Liver (tissue), 9 donors: ENCODE measurements around the gene PDE9A. TPM values are rescaled to one million over a fixed set of nuclear protein-coding genes. Genes with fewer than 3 reads are reported as not detected.

ENCODE experiments used
- DNase-seq: peaks from one replicate; pipeline ENCODE4 v3.0.0-alpha.2; 2017; ENCODE audit warnings: low spot score
- H3K27ac ChIP-seq, 2 donors: one replicate each; pipeline ENCODE4 v1.7.0; 2013; ENCODE audit warnings: inconsistent platforms in 2 of 2, low read length in 2 of 2, control low read depth in 1 of 2, low read depth in 1 of 2, mild to moderate bottlenecking in 1 of 2
- H3K27me3 ChIP-seq, 4 donors: one replicate each; pipeline versions ENCODE4 v1.6.1 to v1.7.0; 2013; ENCODE audit warnings: low read length in 3 of 4, inconsistent platforms in 1 of 4, mild to moderate bottlenecking in 1 of 4, moderate library complexity in 1 of 4; ENCODE audit not compliant: control insufficient read depth in 4 of 4, insufficient read depth in 4 of 4
- H3K36me3 ChIP-seq, 4 donors: one replicate each; pipeline versions ENCODE4 v1.6.1 to v1.7.0; 2013; ENCODE audit warnings: low read length in 3 of 4, mild to moderate bottlenecking in 3 of 4, low read depth in 1 of 4, moderate library complexity in 1 of 4; ENCODE audit not compliant: control insufficient read depth in 4 of 4, insufficient read depth in 3 of 4
- H3K4me1 ChIP-seq, 4 donors: one replicate each; pipeline versions ENCODE4 v1.6.1 to v1.7.0; 2013; ENCODE audit warnings: low read length in 3 of 4, mild to moderate bottlenecking in 3 of 4, moderate library complexity in 1 of 4; ENCODE audit not compliant: control insufficient read depth in 4 of 4, insufficient read depth in 4 of 4
- H3K4me3 ChIP-seq, 3 donors: one replicate each; pipeline versions ENCODE4 v1.6.1 to v1.7.0; 2013; ENCODE audit warnings: low read length in 3 of 3, control low read depth in 1 of 3, low read depth in 1 of 3, mild to moderate bottlenecking in 1 of 3
- H3K9ac ChIP-seq, 2 donors: one replicate each; pipeline ENCODE4 v1.7.0; 2013; ENCODE audit warnings: low read length in 2 of 2, mild to moderate bottlenecking in 2 of 2, moderate library complexity in 2 of 2, control low read depth in 1 of 2, low read depth in 1 of 2
- H3K9me3 ChIP-seq, 4 donors: one replicate each; pipeline versions ENCODE4 v1.6.1 to v1.7.0; 2013; ENCODE audit warnings: low read length in 3 of 4; ENCODE audit not compliant: control insufficient read depth in 4 of 4
- ATF3 ChIP-seq: IDR thresholded peaks from 2 replicates; pipeline ENCODE4 v1.6.1; 2016; ENCODE audit warnings: antibody characterized with exemption
- EGR1 ChIP-seq, 2 donors: IDR thresholded peaks; 2 replicates each; pipeline ENCODE4 v1.6.1; 2016 to 2018; ENCODE audit warnings: antibody characterized with exemption in 2 of 2, low read depth in 2 of 2
- FOXA1 ChIP-seq: IDR thresholded peaks from 2 replicates; pipeline ENCODE4 v1.6.1; 2016; ENCODE audit warnings: antibody characterized with exemption
- FOXA2 ChIP-seq: IDR thresholded peaks from 2 replicates; pipeline ENCODE4 v1.6.1; 2016; ENCODE audit warnings: antibody characterized with exemption
- GABPA ChIP-seq, 2 donors: IDR thresholded peaks in 1 of 2; conservative IDR thresholded peaks in 1 of 2; 2 replicates each; pipeline ENCODE4 v1.6.1; 2016; ENCODE audit warnings: antibody characterized with exemption in 2 of 2, mild to moderate bottlenecking in 1 of 2, moderate library complexity in 1 of 2
- HNF4A ChIP-seq, 2 donors: conservative IDR thresholded peaks; 2 replicates each; pipeline ENCODE4 v1.6.1; 2016; ENCODE audit warnings: antibody characterized with exemption in 2 of 2, mild to moderate bottlenecking in 2 of 2
- HNF4G ChIP-seq: IDR thresholded peaks from 2 replicates; pipeline ENCODE4 v1.6.1; 2016; ENCODE audit warnings: antibody characterized with exemption
- JUND ChIP-seq, 2 donors: IDR thresholded peaks; 2 replicates each; pipeline ENCODE4 v1.6.1; 2016; ENCODE audit warnings: antibody characterized with exemption in 2 of 2
- MAX ChIP-seq: IDR thresholded peaks from 2 replicates; pipeline ENCODE4 v1.6.1; 2016; ENCODE audit warnings: antibody characterized with exemption
- NR2F2 ChIP-seq: IDR thresholded peaks from 2 replicates; pipeline ENCODE4 v1.6.1; 2016; ENCODE audit warnings: antibody characterized with exemption
- RAD21 ChIP-seq, 2 donors: IDR thresholded peaks; 2 replicates each; pipeline ENCODE4 v1.6.1; 2016; ENCODE audit warnings: antibody characterized with exemption in 2 of 2, mild to moderate bottlenecking in 2 of 2
- RXRA ChIP-seq, 2 donors: IDR thresholded peaks; 2 replicates each; pipeline ENCODE4 v1.6.1; 2017 to 2018; ENCODE audit warnings: antibody characterized with exemption in 2 of 2, mild to moderate bottlenecking in 1 of 2
- SP1 ChIP-seq: IDR thresholded peaks from 2 replicates; pipeline ENCODE4 v1.6.1; 2018; ENCODE audit warnings: antibody characterized with exemption, mild to moderate bottlenecking
- TAF1 ChIP-seq: conservative IDR thresholded peaks from 2 replicates; pipeline ENCODE4 v1.6.1; 2016; ENCODE audit warnings: antibody characterized with exemption, mild to moderate bottlenecking
- YY1 ChIP-seq: IDR thresholded peaks from 2 replicates; pipeline ENCODE4 v1.6.1; 2016; ENCODE audit warnings: antibody characterized with exemption, mild to moderate bottlenecking
- WGBS: extraction: QIAGEN DNeasy Blood & Tissue Kit; methylation state at CpG from one replicate; pipeline ENCODE4 v1.1.7; 2013; 5-methylcytosine and 5-hydroxymethylcytosine counted together
- polyA plus RNA-seq, 2 donors: library from polyadenylated mRNA; stranded (reverse) in 1 of 2; unstranded in 1 of 2; fragments of 200-250 nt in 1 of 2; fragments of >200 nt in 1 of 2; fragmentation: Nextera tagmentation in 1 of 2; extraction: Ambion mirVana in 1 of 2; gene quantifications; one replicate each; pipeline versions ENCODE4 v1.2.1 to v1.2.3, GENCODE V29; 2013 to 2015
- total RNA-seq, 2 donors: library from RNA; depleted of rRNA; stranded (reverse); fragments of >200 nt; gene quantifications; one replicate each; pipeline ENCODE4 v1.2.3, GENCODE V29; 2014
- TF ChIP-seq, protein P1 (sequence below): IDR thresholded peaks from 2 replicates; pipeline ENCODE4 v1.6.1; 2016; ENCODE audit warnings: antibody characterized with exemption, mild to moderate bottlenecking
- TF ChIP-seq, protein P2 (sequence below): fragments of 150-350 bp; IDR thresholded peaks from 2 replicates; pipeline ENCODE4 v1.5.1; 2017; ENCODE audit warnings: improper control_type of control experiment, low read depth, low read length; ENCODE audit not compliant: missing input control
- TF ChIP-seq, protein P3 (sequence below): IDR thresholded peaks from 2 replicates; pipeline ENCODE4 v1.6.1; 2016; ENCODE audit warnings: antibody characterized with exemption
- donor health status: healthy.
- donor health status: healthy.
- donor health status: healthy.
- donor health status: healthy.
- donor health status: healthy.

PDE9A gene
- total and polyA plus RNA-seq, 4 donors = 1.5 to 4.2 (median 2.7) TPM

- Histone ChIP-seq H3K9me3 (no peaks in the 10 kb centered on the region), H3K4me1 (no peaks in the 10 kb centered on the region), H3K27ac (no peak overlapping the region), H3K9ac (no peak overlapping the region), H3K36me3 (no peaks in the 10 kb centered on the region), H3K4me3 (no peak overlapping the region), H3K27me3 (no peaks in the 10 kb centered on the region)
- no peak for DNase-seq
- TF ChIP-seq NR2F2 (no peak), JUND (IDR thresholded peaks at IDR 0.05) (no peak), RXRA (IDR thresholded peaks at IDR 0.05) (no peak), EGR1 (IDR thresholded peaks at IDR 0.05; ENCODE audit: low read depth in 2 of 2) (no peak), SP1 (no peak), MAX (no peak), GABPA (IDR thresholded peaks at IDR 0.05 in 1 of 2, conservative IDR thresholded peaks at IDR 0.05 in 1 of 2) (no peak), FOXA2 (no peak), RAD21 (IDR thresholded peaks at IDR 0.05) (no peak), FOXA1 (no peak), TAF1 (no peak), HNF4G (no peak), ATF3 (no peak), HNF4A (conservative IDR thresholded peaks at IDR 0.05) (no peak), YY1 (no peak)
- TF ChIP-seq, protein P1, sequence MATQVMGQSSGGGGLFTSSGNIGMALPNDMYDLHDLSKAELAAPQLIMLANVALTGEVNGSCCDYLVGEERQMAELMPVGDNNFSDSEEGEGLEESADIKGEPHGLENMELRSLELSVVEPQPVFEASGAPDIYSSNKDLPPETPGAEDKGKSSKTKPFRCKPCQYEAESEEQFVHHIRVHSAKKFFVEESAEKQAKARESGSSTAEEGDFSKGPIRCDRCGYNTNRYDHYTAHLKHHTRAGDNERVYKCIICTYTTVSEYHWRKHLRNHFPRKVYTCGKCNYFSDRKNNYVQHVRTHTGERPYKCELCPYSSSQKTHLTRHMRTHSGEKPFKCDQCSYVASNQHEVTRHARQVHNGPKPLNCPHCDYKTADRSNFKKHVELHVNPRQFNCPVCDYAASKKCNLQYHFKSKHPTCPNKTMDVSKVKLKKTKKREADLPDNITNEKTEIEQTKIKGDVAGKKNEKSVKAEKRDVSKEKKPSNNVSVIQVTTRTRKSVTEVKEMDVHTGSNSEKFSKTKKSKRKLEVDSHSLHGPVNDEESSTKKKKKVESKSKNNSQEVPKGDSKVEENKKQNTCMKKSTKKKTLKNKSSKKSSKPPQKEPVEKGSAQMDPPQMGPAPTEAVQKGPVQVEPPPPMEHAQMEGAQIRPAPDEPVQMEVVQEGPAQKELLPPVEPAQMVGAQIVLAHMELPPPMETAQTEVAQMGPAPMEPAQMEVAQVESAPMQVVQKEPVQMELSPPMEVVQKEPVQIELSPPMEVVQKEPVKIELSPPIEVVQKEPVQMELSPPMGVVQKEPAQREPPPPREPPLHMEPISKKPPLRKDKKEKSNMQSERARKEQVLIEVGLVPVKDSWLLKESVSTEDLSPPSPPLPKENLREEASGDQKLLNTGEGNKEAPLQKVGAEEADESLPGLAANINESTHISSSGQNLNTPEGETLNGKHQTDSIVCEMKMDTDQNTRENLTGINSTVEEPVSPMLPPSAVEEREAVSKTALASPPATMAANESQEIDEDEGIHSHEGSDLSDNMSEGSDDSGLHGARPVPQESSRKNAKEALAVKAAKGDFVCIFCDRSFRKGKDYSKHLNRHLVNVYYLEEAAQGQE = no peak
- TF ChIP-seq, protein P2, sequence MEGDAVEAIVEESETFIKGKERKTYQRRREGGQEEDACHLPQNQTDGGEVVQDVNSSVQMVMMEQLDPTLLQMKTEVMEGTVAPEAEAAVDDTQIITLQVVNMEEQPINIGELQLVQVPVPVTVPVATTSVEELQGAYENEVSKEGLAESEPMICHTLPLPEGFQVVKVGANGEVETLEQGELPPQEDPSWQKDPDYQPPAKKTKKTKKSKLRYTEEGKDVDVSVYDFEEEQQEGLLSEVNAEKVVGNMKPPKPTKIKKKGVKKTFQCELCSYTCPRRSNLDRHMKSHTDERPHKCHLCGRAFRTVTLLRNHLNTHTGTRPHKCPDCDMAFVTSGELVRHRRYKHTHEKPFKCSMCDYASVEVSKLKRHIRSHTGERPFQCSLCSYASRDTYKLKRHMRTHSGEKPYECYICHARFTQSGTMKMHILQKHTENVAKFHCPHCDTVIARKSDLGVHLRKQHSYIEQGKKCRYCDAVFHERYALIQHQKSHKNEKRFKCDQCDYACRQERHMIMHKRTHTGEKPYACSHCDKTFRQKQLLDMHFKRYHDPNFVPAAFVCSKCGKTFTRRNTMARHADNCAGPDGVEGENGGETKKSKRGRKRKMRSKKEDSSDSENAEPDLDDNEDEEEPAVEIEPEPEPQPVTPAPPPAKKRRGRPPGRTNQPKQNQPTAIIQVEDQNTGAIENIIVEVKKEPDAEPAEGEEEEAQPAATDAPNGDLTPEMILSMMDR = no peak
- TF ChIP-seq, protein P3, sequence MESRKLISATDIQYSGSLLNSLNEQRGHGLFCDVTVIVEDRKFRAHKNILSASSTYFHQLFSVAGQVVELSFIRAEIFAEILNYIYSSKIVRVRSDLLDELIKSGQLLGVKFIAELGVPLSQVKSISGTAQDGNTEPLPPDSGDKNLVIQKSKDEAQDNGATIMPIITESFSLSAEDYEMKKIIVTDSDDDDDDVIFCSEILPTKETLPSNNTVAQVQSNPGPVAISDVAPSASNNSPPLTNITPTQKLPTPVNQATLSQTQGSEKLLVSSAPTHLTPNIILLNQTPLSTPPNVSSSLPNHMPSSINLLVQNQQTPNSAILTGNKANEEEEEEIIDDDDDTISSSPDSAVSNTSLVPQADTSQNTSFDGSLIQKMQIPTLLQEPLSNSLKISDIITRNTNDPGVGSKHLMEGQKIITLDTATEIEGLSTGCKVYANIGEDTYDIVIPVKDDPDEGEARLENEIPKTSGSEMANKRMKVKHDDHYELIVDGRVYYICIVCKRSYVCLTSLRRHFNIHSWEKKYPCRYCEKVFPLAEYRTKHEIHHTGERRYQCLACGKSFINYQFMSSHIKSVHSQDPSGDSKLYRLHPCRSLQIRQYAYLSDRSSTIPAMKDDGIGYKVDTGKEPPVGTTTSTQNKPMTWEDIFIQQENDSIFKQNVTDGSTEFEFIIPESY = no peak
- 90% methylated on average over 14 of the region's 14 CpGs for WGBS
These were observed 7.2 kb upstream of the PDE9A start for GRCh38 chr21:42646076-42646825.
